ENCODE results near the gene CUEDC1.

CUEDC1 gene

DNA sequence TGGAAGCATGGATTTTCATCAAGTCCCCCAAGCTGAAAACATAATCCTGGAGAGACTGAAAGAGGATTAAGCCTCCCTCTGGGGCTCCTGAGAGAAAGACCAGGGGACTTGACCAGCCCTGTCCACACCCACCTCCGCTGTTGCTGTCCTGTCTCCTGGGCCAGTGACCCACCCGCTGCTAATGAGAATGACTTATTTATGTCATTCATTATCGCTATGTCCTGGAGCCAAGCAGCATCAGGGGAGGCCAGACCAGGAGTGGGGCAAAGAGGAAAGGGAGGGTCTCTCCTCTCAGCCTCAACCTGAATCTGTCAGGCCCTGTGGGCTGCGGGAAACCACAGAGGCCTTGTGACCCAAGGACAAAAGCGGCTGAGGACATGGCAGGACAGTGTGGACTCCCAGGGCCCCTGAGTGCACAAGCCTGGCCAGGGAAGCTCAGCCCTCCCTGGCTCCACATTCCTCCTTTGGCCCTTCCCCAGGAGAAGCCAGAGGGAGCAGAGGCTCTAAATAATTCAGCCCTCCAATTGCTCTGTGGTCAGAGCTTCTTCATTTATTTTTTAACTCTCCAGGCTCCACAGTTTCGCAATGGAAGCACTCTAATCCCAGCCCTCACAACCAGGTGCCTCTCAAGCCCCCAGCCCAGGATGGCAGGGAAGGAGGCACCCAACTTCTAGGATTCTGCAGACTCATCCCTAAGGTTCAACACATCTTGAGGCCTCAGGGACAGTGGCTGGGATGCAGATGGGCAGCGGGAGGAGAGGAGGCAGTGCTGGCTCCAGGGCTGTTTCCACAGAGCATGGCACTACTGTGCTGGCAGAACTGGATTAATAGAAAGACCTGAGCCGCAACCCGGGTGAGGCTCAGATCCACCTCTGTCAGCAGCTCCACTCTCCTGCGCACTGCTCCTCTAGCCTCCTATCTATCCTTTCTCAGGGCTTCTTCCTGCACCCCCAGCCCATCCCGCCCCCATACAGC is 19.1 kb downstream of the CUEDC1 start:
- in situ Hi-C loops (cut with HindIII; ENCODE audit: low pct_ligation_motif_present, low sequenced_read_pairs) = no loop called here
- H3K4me3 ChIP-seq (ENCODE audit: low read depth, low read length) = no peak overlapping the region
- no peaks in the 10 kb centered on the region for H3K27me3 ChIP-seq (replicated peaks)
- no peaks in the 10 kb centered on the region for H3K36me3 ChIP-seq (replicated peaks)
- TF ChIP-seq CTCF (IDR thresholded peaks at IDR 0.05; ENCODE audit: low read depth, low read length, missing control alignments) = no peak
- DNase-seq = no peak
- peak overlapping the region; percentile 59 for H3K27ac ChIP-seq

DNA sequence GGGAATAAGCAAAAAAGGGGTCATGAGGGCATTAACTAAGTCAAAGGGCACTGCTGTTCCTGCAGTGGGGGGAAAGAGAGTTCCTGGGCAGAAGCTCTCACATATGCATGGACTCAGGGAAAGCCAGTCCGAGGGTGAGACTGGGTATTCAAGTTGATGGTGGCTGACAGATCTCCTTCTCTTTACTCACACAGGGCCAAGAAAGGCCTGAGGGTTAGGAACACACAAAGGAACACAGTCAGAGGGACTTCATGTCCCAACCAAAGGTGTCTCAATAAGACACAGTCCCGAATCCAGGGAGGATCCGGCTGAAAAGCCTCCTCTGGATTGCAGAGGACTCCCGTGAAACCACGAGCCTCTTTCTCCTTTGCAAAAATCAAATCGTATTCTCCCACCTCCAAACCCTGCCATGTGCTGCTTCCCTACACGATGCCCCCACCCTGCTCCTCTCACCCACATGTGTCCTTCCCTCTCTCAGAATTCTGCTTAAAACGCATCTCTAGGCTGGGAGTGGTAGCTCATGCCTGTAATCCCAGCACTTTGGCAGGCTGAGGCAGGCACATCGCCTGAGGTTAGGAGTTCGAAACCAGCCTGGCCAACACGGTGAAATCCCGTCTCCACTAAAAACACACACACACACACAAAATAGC is 23.6 kb downstream of the CUEDC1 start:
- no peak overlapping the region for H3K4me3 ChIP-seq (ENCODE audit: low read depth, low read length)
- in situ Hi-C loops (cut with HindIII; ENCODE audit: low pct_ligation_motif_present, low sequenced_read_pairs) = no loop called here
- H3K27me3 ChIP-seq (replicated peaks) = no peaks in the 10 kb centered on the region
- no peak overlapping the region for H3K27ac ChIP-seq
- H3K36me3 ChIP-seq (replicated peaks) = no peaks in the 10 kb centered on the region
- no peak for TF ChIP-seq CTCF (IDR thresholded peaks at IDR 0.05; ENCODE audit: low read depth, low read length, missing control alignments)
- DNase-seq = no peak

DNA sequence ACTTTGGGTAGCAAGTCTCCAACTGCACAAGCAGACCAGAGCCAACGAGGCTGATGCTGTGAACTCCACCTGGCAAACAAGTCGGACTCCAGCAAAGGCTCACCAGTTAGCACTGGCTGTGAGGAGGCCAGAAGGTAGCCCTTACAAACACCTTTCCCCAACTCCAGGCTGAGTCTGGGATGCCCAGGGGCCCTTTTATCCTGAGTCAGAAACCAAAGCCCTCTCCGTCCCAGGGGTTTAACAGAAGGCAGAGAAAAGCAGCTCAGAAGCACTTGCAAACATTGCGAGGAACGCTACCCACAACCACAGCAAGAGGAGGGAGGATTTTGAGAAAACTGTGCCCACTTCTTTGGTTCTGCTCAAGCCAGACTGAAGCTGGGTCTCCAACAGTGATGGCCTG is 25.0 kb downstream of the CUEDC1 start:
- no peak for TF ChIP-seq CTCF (IDR thresholded peaks at IDR 0.05; ENCODE audit: low read depth, low read length, missing control alignments)
- H3K4me3 ChIP-seq (ENCODE audit: low read depth, low read length) = no peak overlapping the region
- H3K27me3 ChIP-seq (replicated peaks) = no peaks in the 10 kb centered on the region
- in situ Hi-C loops (cut with HindIII; ENCODE audit: low pct_ligation_motif_present, low sequenced_read_pairs) = no loop called here
- no peaks in the 10 kb centered on the region for H3K36me3 ChIP-seq (replicated peaks)
- no peak for DNase-seq
- no peak overlapping the region for H3K27ac ChIP-seq

DNA sequence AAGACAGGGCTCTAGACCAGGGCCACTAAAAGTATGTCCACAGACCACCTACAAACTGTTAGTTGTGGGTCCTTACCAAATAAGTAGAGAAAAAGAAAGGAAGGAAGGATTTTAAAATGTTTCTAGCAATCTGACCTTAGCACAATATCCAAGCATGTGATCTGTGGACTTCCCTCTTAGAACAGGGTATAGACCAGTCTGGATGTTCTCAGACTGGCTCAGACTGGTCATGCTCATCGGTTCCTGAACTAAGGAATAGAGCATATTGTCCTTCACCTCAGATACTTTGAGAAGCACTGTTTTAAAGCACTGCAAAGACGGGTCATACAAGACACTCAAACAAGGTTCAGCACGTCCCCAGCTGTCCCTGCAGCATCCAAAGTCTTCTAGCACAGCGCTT is 25.8 kb downstream of the CUEDC1 start:
- in situ Hi-C loops (cut with HindIII; ENCODE audit: low pct_ligation_motif_present, low sequenced_read_pairs) = no loop called here
- TF ChIP-seq CTCF (IDR thresholded peaks at IDR 0.05; ENCODE audit: low read depth, low read length, missing control alignments) = no peak
- no peak for DNase-seq
- no peak overlapping the region for H3K27ac ChIP-seq
- H3K4me3 ChIP-seq (ENCODE audit: low read depth, low read length) = no peak overlapping the region
- no peaks in the 10 kb centered on the region for H3K27me3 ChIP-seq (replicated peaks)
- no peaks in the 10 kb centered on the region for H3K36me3 ChIP-seq (replicated peaks)

DNA sequence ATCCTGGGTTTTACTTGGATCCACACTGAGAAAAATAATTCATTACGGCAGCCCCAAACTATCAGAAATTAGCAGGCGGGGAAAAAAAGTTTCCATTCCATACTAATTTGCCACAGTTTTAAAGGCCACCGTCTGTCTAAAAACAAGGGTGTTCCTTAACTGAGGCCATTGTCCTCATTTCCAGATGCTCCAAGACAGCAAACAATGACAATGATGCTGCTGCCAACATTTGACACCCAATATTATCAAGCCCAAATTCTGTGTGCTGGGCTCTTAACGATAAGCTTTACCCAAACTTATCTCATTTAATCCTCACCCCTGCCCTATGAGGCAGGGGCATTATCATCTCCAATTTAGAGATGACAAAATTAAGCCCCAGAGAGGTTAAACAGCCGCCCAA is 26.3 kb downstream of the CUEDC1 start:
- TF ChIP-seq CTCF (IDR thresholded peaks at IDR 0.05; ENCODE audit: low read depth, low read length, missing control alignments) = no peak
- H3K27ac ChIP-seq = no peak overlapping the region
- DNase-seq = no peak
- no peaks in the 10 kb centered on the region for H3K36me3 ChIP-seq (replicated peaks)
- H3K4me3 ChIP-seq (ENCODE audit: low read depth, low read length) = no peak overlapping the region
- no peaks in the 10 kb centered on the region for H3K27me3 ChIP-seq (replicated peaks)
- in situ Hi-C loops (cut with HindIII; ENCODE audit: low pct_ligation_motif_present, low sequenced_read_pairs) = no loop called here

Data from brain microvascular endothelial cell (primary cell).